Measurements from ENCODE around the gene MTF1. TPM values are rescaled to one million over a fixed set of nuclear protein-coding genes. Genes with fewer than 3 reads are reported as not detected.

Gene MTF1
- total RNA-seq, 3 donors from 2014 or later: 4.9 to 5.3 (median 5.0) TPM

- peaks cover 18% of the 10 kb centered on the region for H3K36me3 ChIP-seq
- intact Hi-C loops (cut with DNase I; ENCODE audit: low total_unique reads): no loop called here
- H3K27me3 ChIP-seq: no peaks in the 10 kb centered on the region
- H3K27ac ChIP-seq: no peak overlapping the region
- no peak for TF ChIP-seq POLR2A (IDR thresholded peaks at IDR 0.05)
- TF ChIP-seq POLR2AphosphoS5 (IDR thresholded peaks at IDR 0.05): no peak
- TF ChIP-seq CTCF (IDR thresholded peaks at IDR 0.05): no peak
- H3K9me3 ChIP-seq: no peaks in the 10 kb centered on the region
- no peak for DNase-seq (ENCODE audit: low spot score in 2 of 2)
- H3K4me1 ChIP-seq: no peaks in the 10 kb centered on the region
- H3K4me3 ChIP-seq: no peak overlapping the region
These were observed 28.8 kb upstream of the MTF1 start for GRCh38 chr1:37888022-37888700.

- Histone ChIP-seq H3K4me1 (no peaks in the 10 kb centered on the region), H3K9me3 (no peaks in the 10 kb centered on the region), H3K4me3 (no peak overlapping the region), H3K27me3 (no peaks in the 10 kb centered on the region), H3K27ac (no peak overlapping the region), H3K36me3 (peaks cover 18% of the 10 kb centered on the region)
- no peak for DNase-seq (ENCODE audit: low spot score in 2 of 2)
- intact Hi-C loops (cut with DNase I; ENCODE audit: low total_unique reads): no loop called here
- no peak for TF ChIP-seq POLR2A (IDR thresholded peaks at IDR 0.05)
- TF ChIP-seq POLR2AphosphoS5 (IDR thresholded peaks at IDR 0.05): no peak
- TF ChIP-seq CTCF (IDR thresholded peaks at IDR 0.05): no peak
These were observed 24.8 kb upstream of the MTF1 start for GRCh38 chr1:37884145-37884544.

- Histone ChIP-seq H3K27me3 (no peaks in the 10 kb centered on the region), H3K9me3 (no peaks in the 10 kb centered on the region), H3K4me1 (no peaks in the 10 kb centered on the region), H3K36me3 (peaks cover 18% of the 10 kb centered on the region), H3K27ac (no peak overlapping the region), H3K4me3 (no peak overlapping the region)
- no peak for DNase-seq (ENCODE audit: low spot score in 2 of 2)
- intact Hi-C loops (cut with DNase I; ENCODE audit: low total_unique reads): no loop called here
- TF ChIP-seq POLR2A (IDR thresholded peaks at IDR 0.05): no peak
- no peak for TF ChIP-seq CTCF (IDR thresholded peaks at IDR 0.05)
- TF ChIP-seq POLR2AphosphoS5 (IDR thresholded peaks at IDR 0.05): no peak
These were observed 24.3 kb upstream of the MTF1 start for GRCh38 chr1:37883671-37884070.

- no peak for DNase-seq (ENCODE audit: low spot score in 2 of 2)
- no peak for TF ChIP-seq CTCF (IDR thresholded peaks at IDR 0.05)
- TF ChIP-seq POLR2AphosphoS5 (IDR thresholded peaks at IDR 0.05): no peak
- no peak for TF ChIP-seq POLR2A (IDR thresholded peaks at IDR 0.05)
- Histone ChIP-seq H3K27ac (no peak overlapping the region), H3K36me3 (no peaks in the 10 kb centered on the region), H3K4me3 (no peak overlapping the region), H3K27me3 (no peaks in the 10 kb centered on the region), H3K9me3 (no peaks in the 10 kb centered on the region), H3K4me1 (no peaks in the 10 kb centered on the region)
- intact Hi-C loops (cut with DNase I; ENCODE audit: low total_unique reads): no loop called here
These were observed 20.5 kb upstream of the MTF1 start for GRCh38 chr1:37879865-37880264.

GRCh38 chr1:37878071-37878470, 18.7 kb upstream of the MTF1 start:
- no peak overlapping the region for H3K27ac ChIP-seq
- H3K27me3 ChIP-seq: no peaks in the 10 kb centered on the region
- H3K4me3 ChIP-seq: no peak overlapping the region
- H3K36me3 ChIP-seq: no peaks in the 10 kb centered on the region
- H3K4me1 ChIP-seq: no peaks in the 10 kb centered on the region
- no peak for DNase-seq (ENCODE audit: low spot score in 2 of 2)
- H3K9me3 ChIP-seq: no peaks in the 10 kb centered on the region
- intact Hi-C loops (cut with DNase I; ENCODE audit: low total_unique reads): no loop called here
- no peak for TF ChIP-seq CTCF (IDR thresholded peaks at IDR 0.05)
- no peak for TF ChIP-seq POLR2AphosphoS5 (IDR thresholded peaks at IDR 0.05)
- TF ChIP-seq POLR2A (IDR thresholded peaks at IDR 0.05): no peak

Measured in breast epithelium (tissue), 4 donors.